ENCODE measurements around the gene JMJD1C. TPM values are rescaled to one million over a fixed set of nuclear protein-coding genes. Genes with fewer than 3 reads are reported as not detected.

Gene JMJD1C
- total RNA-seq, 4 donors from 2014 or later, result 127 to 330 (median 208) TPM

- Histone ChIP-seq H3K4me1 (peaks cover 0 to 4% of the 10 kb centered on the region in 2 donors), H3K4me3 (no peak overlapping the region), H3K9me3 (no peaks in the 10 kb centered on the region), H3K27ac (peak overlapping the region; percentile 31 to 42), H3K27me3 (no peaks in the 10 kb centered on the region), H3K36me3 (no peaks in the 10 kb centered on the region)
- no peak for DNase-seq
- intact Hi-C loops (cut with DNase I; ENCODE audit: low total_unique reads), result no loop called here
- no peak for TF ChIP-seq CTCF (IDR thresholded peaks at IDR 0.05)
- TF ChIP-seq POLR2A (IDR thresholded peaks at IDR 0.05), result no peak
Measured at GRCh38 chr10:63204667-63205391, 260.9 kb downstream of the JMJD1C start.

- no peak for DNase-seq
- TF ChIP-seq POLR2A (IDR thresholded peaks at IDR 0.05), result no peak
- no peak for TF ChIP-seq CTCF (IDR thresholded peaks at IDR 0.05)
- no peaks in the 10 kb centered on the region for H3K36me3 ChIP-seq
- intact Hi-C loops (cut with DNase I; ENCODE audit: low total_unique reads), result no loop called here
- no peaks in the 10 kb centered on the region for H3K27me3 ChIP-seq
- H3K4me1 ChIP-seq, result no peaks in the 10 kb centered on the region
- H3K27ac ChIP-seq, result no peak overlapping the region
- H3K4me3 ChIP-seq, result no peak overlapping the region
- no peaks in the 10 kb centered on the region for H3K9me3 ChIP-seq
Measured at GRCh38 chr10:63201118-63201517, 264.7 kb downstream of the JMJD1C start.

GRCh38 chr10:63200431-63200830 lies 265.3 kb downstream of the JMJD1C start:
- Histone ChIP-seq H3K4me1 (no peaks in the 10 kb centered on the region), H3K27ac (peak overlapping the region in 1 of 2 donors; percentile 12), H3K9me3 (no peaks in the 10 kb centered on the region), H3K36me3 (no peaks in the 10 kb centered on the region), H3K4me3 (no peak overlapping the region), H3K27me3 (no peaks in the 10 kb centered on the region)
- intact Hi-C loops (cut with DNase I; ENCODE audit: low total_unique reads), result no loop called here
- no peak for TF ChIP-seq POLR2A (IDR thresholded peaks at IDR 0.05)
- no peak for TF ChIP-seq CTCF (IDR thresholded peaks at IDR 0.05)
- DNase-seq, result no peak

- no peaks in the 10 kb centered on the region for H3K4me1 ChIP-seq
- DNase-seq, result no peak
- intact Hi-C loops (cut with DNase I; ENCODE audit: low total_unique reads), result no loop called here
- no peak overlapping the region for H3K27ac ChIP-seq
- H3K4me3 ChIP-seq, result no peak overlapping the region
- no peaks in the 10 kb centered on the region for H3K9me3 ChIP-seq
- no peak for TF ChIP-seq CTCF (IDR thresholded peaks at IDR 0.05)
- TF ChIP-seq POLR2A (IDR thresholded peaks at IDR 0.05), result no peak
- no peaks in the 10 kb centered on the region for H3K36me3 ChIP-seq
- no peaks in the 10 kb centered on the region for H3K27me3 ChIP-seq
Measured at GRCh38 chr10:63199716-63200115, 266.1 kb downstream of the JMJD1C start.

- Histone ChIP-seq H3K4me3 (no peak overlapping the region), H3K4me1 (no peaks in the 10 kb centered on the region), H3K9me3 (no peaks in the 10 kb centered on the region), H3K36me3 (no peaks in the 10 kb centered on the region), H3K27me3 (no peaks in the 10 kb centered on the region), H3K27ac (peak overlapping the region; percentile 33 to 38)
- intact Hi-C loops (cut with DNase I; ENCODE audit: low total_unique reads), result no loop called here
- no peak for TF ChIP-seq CTCF (IDR thresholded peaks at IDR 0.05)
- DNase-seq, result no peak
Measured at GRCh38 chr10:63197344-63198092, 268.3 kb downstream of the JMJD1C start.
